H9 (cell line): ENCODE results near the gene LDLRAD4. TPM values are rescaled to one million over a fixed set of nuclear protein-coding genes. Genes with fewer than 3 reads are reported as not detected.

Experiments used
- DNase-seq: peaks from one replicate; pipeline ENCODE4 v3.0.0-alpha.2; 2017
- H2AFZ ChIP-seq: one replicate; pipeline ENCODE4 v1.6.1; 2013; ENCODE audit warnings: mild to moderate bottlenecking, low read length, control low read depth, moderate library complexity
- H2AK5ac ChIP-seq: 2 replicates; pipeline ENCODE4 v1.6.1; 2013; ENCODE audit warnings: low read length, control low read depth, mixed read lengths; ENCODE audit not compliant: insufficient read length
- H2BK120ac ChIP-seq: one replicate; pipeline ENCODE4 v1.6.1; 2013; ENCODE audit warnings: low read depth, mild to moderate bottlenecking, low read length, control low read depth, inconsistent platforms; ENCODE audit not compliant: poor library complexity, severe bottlenecking
- H2BK12ac ChIP-seq: 2 replicates; pipeline ENCODE4 v1.6.1; 2013; ENCODE audit warnings: low read length, control low read depth, mixed read lengths, low read depth; ENCODE audit not compliant: insufficient read length
- H2BK15ac ChIP-seq: 2 replicates; pipeline ENCODE4 v1.6.1; 2013; ENCODE audit warnings: low read depth, low read length, control low read depth
- H2BK20ac ChIP-seq: one replicate; pipeline ENCODE4 v1.6.1; 2013; ENCODE audit warnings: low read depth, mild to moderate bottlenecking, low read length, control low read depth, inconsistent platforms; ENCODE audit not compliant: poor library complexity, severe bottlenecking
- H2BK5ac ChIP-seq: 2 replicates; pipeline ENCODE4 v1.6.1; 2013; ENCODE audit warnings: low read length, control low read depth, mixed read lengths; ENCODE audit not compliant: insufficient read length
- H3K14ac ChIP-seq: 2 replicates; pipeline ENCODE4 v1.6.1; 2013; ENCODE audit warnings: low read length, control low read depth; ENCODE audit not compliant: insufficient read depth
- H3K18ac ChIP-seq: 2 replicates; pipeline ENCODE4 v1.6.1; 2013; ENCODE audit warnings: low read depth, mild to moderate bottlenecking, mixed read lengths, low read length, control low read depth; ENCODE audit not compliant: insufficient read length
- H3K23ac ChIP-seq: 2 replicates; pipeline ENCODE4 v1.6.1; 2013; ENCODE audit warnings: low read length, control low read depth, mixed read lengths, low read depth; ENCODE audit not compliant: insufficient read length
- H3K23me2 ChIP-seq: 2 replicates; pipeline ENCODE4 v1.6.1; 2013; ENCODE audit warnings: low read depth, mild to moderate bottlenecking, mixed read lengths, low read length, control low read depth; ENCODE audit not compliant: insufficient read length, poor library complexity, severe bottlenecking
- H3K27ac ChIP-seq: 2 replicates; pipeline ENCODE4 v1.5.1; 2013; ENCODE audit warnings: low read length, control low read depth, mixed read lengths, low read depth; ENCODE audit not compliant: insufficient read length
- H3K27me3 ChIP-seq: 2 replicates; pipeline ENCODE4 v1.6.1; 2013; ENCODE audit warnings: low read length, control low read depth, inconsistent platforms; ENCODE audit not compliant: insufficient read depth
- H3K4ac ChIP-seq: 2 replicates; pipeline ENCODE4 v1.6.1; 2013; ENCODE audit warnings: low read depth, mild to moderate bottlenecking, control low read depth, inconsistent platforms, low read length, moderate library complexity
- H3K4me1 ChIP-seq: 2 replicates; pipeline ENCODE4 v1.6.1; 2013; ENCODE audit warnings: low read length, control low read depth, inconsistent platforms; ENCODE audit not compliant: insufficient read depth
- H3K4me2 ChIP-seq: 2 replicates; pipeline ENCODE4 v1.6.1; 2013; ENCODE audit warnings: low read length, control low read depth, mixed read lengths; ENCODE audit not compliant: insufficient read length, insufficient read depth
- H3K56ac ChIP-seq: 2 replicates; pipeline ENCODE4 v1.6.1; 2013; ENCODE audit warnings: low read depth, mild to moderate bottlenecking, mixed read lengths, low read length, control low read depth; ENCODE audit not compliant: insufficient read length
- H3K79me1 ChIP-seq: 2 replicates; pipeline ENCODE4 v1.6.1; 2013; ENCODE audit warnings: low read depth, mild to moderate bottlenecking, moderate library complexity, low read length, control low read depth, inconsistent platforms; ENCODE audit not compliant: insufficient read depth, poor library complexity, severe bottlenecking
- H3K79me2 ChIP-seq: 2 replicates; pipeline ENCODE4 v1.6.1; 2013; ENCODE audit warnings: low read length, control low read depth, inconsistent platforms; ENCODE audit not compliant: insufficient read depth
- H3K9ac ChIP-seq: 2 replicates; pipeline ENCODE4 v1.6.1; 2013; ENCODE audit warnings: low read length, control low read depth, mixed read lengths; ENCODE audit not compliant: insufficient read length; ENCODE audit errors: extremely low read depth
- H3K9me3 ChIP-seq: one replicate; pipeline ENCODE4 v1.6.1; 2013; ENCODE audit warnings: low read depth, low read length, inconsistent platforms; ENCODE audit not compliant: control insufficient read depth
- H3T11ph ChIP-seq: one replicate; pipeline ENCODE4 v1.6.1; 2013; ENCODE audit warnings: mild to moderate bottlenecking, low read length, control low read depth, inconsistent platforms
- H4K20me1 ChIP-seq: one replicate; pipeline ENCODE4 v1.6.1; 2013; ENCODE audit not compliant: control insufficient read depth, insufficient read length, insufficient read depth
- H4K5ac ChIP-seq: 2 replicates; pipeline ENCODE4 v1.6.1; 2013; ENCODE audit warnings: low read depth, mild to moderate bottlenecking, mixed read lengths, low read length, control low read depth; ENCODE audit not compliant: insufficient read length
- H4K8ac ChIP-seq: replicated peaks from 2 replicates; pipeline ENCODE4 v1.6.1; 2013; ENCODE audit warnings: low read length, control low read depth, mixed read lengths, low read depth; ENCODE audit not compliant: insufficient read length
- H4K91ac ChIP-seq: 2 replicates; pipeline ENCODE4 v1.6.1; 2013; ENCODE audit warnings: low read depth, mild to moderate bottlenecking, moderate library complexity, mixed read lengths, low read length, control low read depth; ENCODE audit not compliant: insufficient read length
- H3K27ac Mint-ChIP-seq, 3 experiments: 2 replicates in 2 of 3; 3 replicates in 1 of 3; pipeline ENCODE4 v1.8.0; 2020 to 2021; ENCODE audit warnings: mixed read lengths in 3 of 3, mild to moderate bottlenecking in 1 of 3, moderate library complexity in 1 of 3
- H3K27me3 Mint-ChIP-seq: 2 replicates; pipeline ENCODE4 v1.8.0; 2021; ENCODE audit warnings: low read depth, mild to moderate bottlenecking, moderate library complexity, mixed read lengths
- H3K36me3 Mint-ChIP-seq, 3 experiments: 2 replicates in 2 of 3; 3 replicates in 1 of 3; pipeline ENCODE4 v1.8.0; 2020 to 2021; ENCODE audit warnings: low read depth in 3 of 3, mixed read lengths in 3 of 3; ENCODE audit not compliant: insufficient read depth in 1 of 3
- H3K4me1 Mint-ChIP-seq, 2 experiments: 2 replicates each; pipeline ENCODE4 v1.8.0; 2020; ENCODE audit warnings: mixed read lengths in 2 of 2
- H3K4me3 Mint-ChIP-seq, 2 experiments: 2 replicates in 1 of 2; 3 replicates in 1 of 2; pipeline ENCODE4 v1.8.0; 2020 to 2021; ENCODE audit warnings: mild to moderate bottlenecking in 2 of 2, mixed read lengths in 2 of 2, moderate library complexity in 1 of 2
- H3K9me3 Mint-ChIP-seq, 2 experiments: 2 replicates in 1 of 2; 3 replicates in 1 of 2; pipeline ENCODE4 v1.8.0; 2020; ENCODE audit warnings: mild to moderate bottlenecking in 2 of 2, mixed read lengths in 2 of 2, moderate library complexity in 1 of 2
- WGBS: extraction: QIAGEN DNeasy Blood & Tissue Kit; methylation state at CpG from one replicate; pipeline ENCODE4 v1.1.7; 2013; ENCODE audit warnings: missing lambda C conversion rate, low lambda C conversion rate, mixed read lengths; ENCODE audit not compliant: insufficient read length; ENCODE audit errors: extremely low coverage; 5-methylcytosine and 5-hydroxymethylcytosine counted together
- total RNA-seq: library from RNA; stranded (reverse); gene quantifications from 2 replicates; pipeline ENCODE4 v1.2.1, GENCODE V29; 2021
- TF ChIP-seq, protein P1 (sequence below): fragments of 200-600 bp; sonication (generic); conservative IDR thresholded peaks from 3 replicates; pipeline ENCODE4 v1.8.0; 2021; ENCODE audit warnings: antibody characterized with exemption, mild to moderate bottlenecking

The LDLRAD4 gene
- total RNA-seq, 1 experiment from 2014 or later, result 3.9 TPM

DNA sequence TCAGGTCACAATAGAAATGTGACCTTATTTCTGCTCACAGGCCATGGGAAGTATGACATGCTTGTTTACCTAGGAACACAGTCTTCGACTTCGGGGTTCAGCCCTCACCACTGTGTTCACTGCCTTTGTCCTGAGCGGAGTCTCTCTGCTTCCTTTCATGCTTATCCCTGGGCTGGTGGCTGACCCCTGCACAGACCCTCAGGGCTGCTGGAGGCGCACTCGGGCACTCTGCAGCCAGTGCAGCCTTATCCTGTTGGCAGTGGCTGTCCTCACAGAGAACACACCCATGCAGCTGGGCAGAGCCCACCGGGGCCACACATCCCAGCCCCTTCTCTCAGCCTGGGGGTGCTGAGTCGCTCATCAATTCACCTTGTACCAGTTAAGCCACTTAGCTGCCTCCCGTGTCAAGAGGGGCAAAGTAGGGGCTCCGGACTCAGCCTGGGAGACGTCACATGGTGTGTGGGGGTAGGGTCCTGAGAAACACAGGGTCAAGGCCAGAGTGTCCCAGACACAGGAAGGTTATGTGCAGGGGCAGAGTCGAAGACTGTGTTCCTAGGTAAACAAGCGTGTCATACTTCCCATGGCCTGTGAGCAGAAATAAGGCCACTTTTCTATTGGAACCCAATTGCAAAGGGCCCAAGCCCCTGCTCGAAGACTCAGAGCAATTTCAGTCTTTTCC, 400.3 kb downstream of the LDLRAD4 start:
- Histone ChIP-seq H3K23me2 (no peaks in the 10 kb centered on the region), H4K8ac (no peak overlapping the region), H3T11ph (no peak overlapping the region), H3K4ac (no peak overlapping the region), H2BK120ac (no peak overlapping the region), H4K20me1 (no peaks in the 10 kb centered on the region), H2BK12ac (no peak overlapping the region), H2BK15ac (no peak overlapping the region), H2BK5ac (no peak overlapping the region), H2AFZ (no peak overlapping the region), H4K91ac (no peak overlapping the region), H3K4me1 (no peaks in the 10 kb centered on the region), H3K79me2 (no peaks in the 10 kb centered on the region), H3K27me3 (no peaks in the 10 kb centered on the region), H3K14ac (no peak overlapping the region; the same call in 1 of the 2 replicates), H3K9me3 (no peaks in the 10 kb centered on the region), H3K4me2 (no peak overlapping the region), H4K5ac (no peak overlapping the region), H3K18ac (no peak overlapping the region), H2BK20ac (no peak overlapping the region), H3K27ac (no peak overlapping the region), H2AK5ac (no peak overlapping the region), H3K9ac (no peak overlapping the region), H3K23ac (no peak overlapping the region), H3K56ac (no peak overlapping the region), H3K79me1 (no peaks in the 10 kb centered on the region)
- no peak for DNase-seq
- no peaks in the 10 kb centered on the region for H3K9me3 Mint-ChIP-seq
- TF ChIP-seq, protein P1, sequence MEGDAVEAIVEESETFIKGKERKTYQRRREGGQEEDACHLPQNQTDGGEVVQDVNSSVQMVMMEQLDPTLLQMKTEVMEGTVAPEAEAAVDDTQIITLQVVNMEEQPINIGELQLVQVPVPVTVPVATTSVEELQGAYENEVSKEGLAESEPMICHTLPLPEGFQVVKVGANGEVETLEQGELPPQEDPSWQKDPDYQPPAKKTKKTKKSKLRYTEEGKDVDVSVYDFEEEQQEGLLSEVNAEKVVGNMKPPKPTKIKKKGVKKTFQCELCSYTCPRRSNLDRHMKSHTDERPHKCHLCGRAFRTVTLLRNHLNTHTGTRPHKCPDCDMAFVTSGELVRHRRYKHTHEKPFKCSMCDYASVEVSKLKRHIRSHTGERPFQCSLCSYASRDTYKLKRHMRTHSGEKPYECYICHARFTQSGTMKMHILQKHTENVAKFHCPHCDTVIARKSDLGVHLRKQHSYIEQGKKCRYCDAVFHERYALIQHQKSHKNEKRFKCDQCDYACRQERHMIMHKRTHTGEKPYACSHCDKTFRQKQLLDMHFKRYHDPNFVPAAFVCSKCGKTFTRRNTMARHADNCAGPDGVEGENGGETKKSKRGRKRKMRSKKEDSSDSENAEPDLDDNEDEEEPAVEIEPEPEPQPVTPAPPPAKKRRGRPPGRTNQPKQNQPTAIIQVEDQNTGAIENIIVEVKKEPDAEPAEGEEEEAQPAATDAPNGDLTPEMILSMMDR, result no peak
- peaks cover 0 to 2% (median 0%) of the 10 kb centered on the region in 3 experiments; a peak in 2 of 7 replicates for H3K36me3 Mint-ChIP-seq
- no CpG with 5 or more reads among the region's 13 CpGs for WGBS
- H3K27ac Mint-ChIP-seq, result no peak overlapping the region; a peak in 2 of 7 replicates
- H3K4me1 Mint-ChIP-seq, result no peaks in the 10 kb centered on the region
- H3K27me3 Mint-ChIP-seq, result no peaks in the 10 kb centered on the region
- no peak overlapping the region for H3K4me3 Mint-ChIP-seq
